CD4-positive, alpha-beta T cell (primary cell): ENCODE results near the gene FILIP1L. TPM values are rescaled to one million over a fixed set of nuclear protein-coding genes. Genes with fewer than 3 reads are reported as not detected.

Experiments used
- ATAC-seq: fragments of 200-7000 bp; cut with Tn5 transposase; one replicate; pipeline ENCODE4 v1.10.0; 2022; ENCODE audit warnings: mild to moderate bottlenecking; ENCODE audit not compliant: poor library complexity
- CTCF ChIA-PET: fragments of 350-600 bp; sonication (Branson Sonifier 250); formaldehyde crosslinking; loops from one replicate; lab custom pipeline; 2021; ENCODE audit warnings: antibody characterized with exemption, inconsistent platforms; lab: Charles Lee
- POLR2A ChIA-PET: fragments of 350-600 bp; sonication (Branson Sonifier 250); formaldehyde crosslinking; loops from one replicate; lab custom pipeline; 2021; ENCODE audit warnings: antibody characterized with exemption, inconsistent platforms; lab: Charles Lee
- DNase-seq, 14 experiments: peaks; one replicate each; pipeline ENCODE4 v3.0.0-alpha.2; 2013 to 2020; ENCODE audit warnings: mixed read lengths in 2 of 14
- H3K27ac ChIP-seq, 2 donors: one replicate each; pipeline versions ENCODE4 v1.5.1 to v1.7.0; 2013; ENCODE audit warnings: low read length in 2 of 2, low read depth in 1 of 2, mild to moderate bottlenecking in 1 of 2
- H3K27me3 ChIP-seq, 2 experiments: 1 replicate in 1 of 2; 2 replicates in 1 of 2; pipeline versions ENCODE4 v1.6.1 to v1.7.0; 2013; ENCODE audit warnings: low read length in 2 of 2, control low read depth in 1 of 2, mild to moderate bottlenecking in 1 of 2, moderate library complexity in 1 of 2; ENCODE audit not compliant: insufficient read depth in 2 of 2, control insufficient read depth in 1 of 2
- H3K36me3 ChIP-seq: one replicate; pipeline ENCODE4 v1.6.1; 2013; ENCODE audit warnings: low read length, control low read depth; ENCODE audit not compliant: insufficient read depth
- H3K4me1 ChIP-seq: one replicate; pipeline ENCODE4 v1.6.1; 2013; ENCODE audit warnings: low read length, control low read depth; ENCODE audit not compliant: insufficient read depth
- H3K4me3 ChIP-seq: one replicate; pipeline ENCODE4 v1.5.1; 2013; ENCODE audit warnings: mild to moderate bottlenecking, low read length, moderate library complexity
- H3K9me3 ChIP-seq, 2 experiments: 1 replicate in 1 of 2; 2 replicates in 1 of 2; pipeline versions ENCODE4 v1.6.1 to v1.7.0; 2013; ENCODE audit warnings: low read length in 2 of 2, mild to moderate bottlenecking in 2 of 2, control low read depth in 1 of 2, moderate library complexity in 1 of 2; ENCODE audit not compliant: control insufficient read depth in 1 of 2, insufficient read depth in 1 of 2
- H3K27ac Mint-ChIP-seq: one replicate; pipeline ENCODE4 v1.8.0; 2020; ENCODE audit warnings: mixed read lengths
- H3K27me3 Mint-ChIP-seq: one replicate; pipeline ENCODE4 v1.8.0; 2021; ENCODE audit warnings: mixed read lengths
- H3K36me3 Mint-ChIP-seq: one replicate; pipeline ENCODE4 v1.8.0; 2021; ENCODE audit warnings: low read depth, mixed read lengths
- H3K4me1 Mint-ChIP-seq: one replicate; pipeline ENCODE4 v1.8.0; 2021; ENCODE audit warnings: low read depth, mixed read lengths
- H3K4me3 Mint-ChIP-seq: one replicate; pipeline ENCODE4 v1.8.0; 2020; ENCODE audit warnings: mild to moderate bottlenecking, mixed read lengths
- H3K9me3 Mint-ChIP-seq: one replicate; pipeline ENCODE4 v1.8.0; 2020; ENCODE audit warnings: mixed read lengths
- CTCF ChIP-seq: fragments of 200-600 bp; IDR thresholded peaks from one replicate; pipeline ENCODE4 v1.8.0; 2022; ENCODE audit warnings: antibody characterized with exemption, mild to moderate bottlenecking
- intact Hi-C, 2 experiments: fragments of 100-400 bp; cut with DNase I in 1 of 2; cut with micrococcal nuclease in 1 of 2; formaldehyde crosslinking; loops; one replicate each; pipeline versions ENCODE4 v1.15.1 to v1.9.0; 2023 to 2025; cut with DNase I, micrococcal nuclease
- total RNA-seq, 174 experiments: library from RNA in 2 of 174; stranded (reverse) in 2 of 174; gene quantifications; one replicate each; pipeline ENCODE4 v1.2.3 and lab custom pipeline; 2021 to 2026

The FILIP1L gene
- total RNA-seq, 2 experiments from 2014 or later, result 0.08 to 0.28 TPM

GRCh38 chr3:99872923-99873254, 241.4 kb downstream of the FILIP1L start:
- intact Hi-C loops, result loop anchor here in 1 of 2 experiments (5.0 kb wide), 1 partner anchor 56 kb away; the partner anchor contains the start of gene CMSS1
- Mint-ChIP-seq H3K9me3 (no peaks in the 10 kb centered on the region), H3K4me1 (peaks cover 30% of the 10 kb centered on the region), H3K36me3 (no peaks in the 10 kb centered on the region), H3K27me3 (no peaks in the 10 kb centered on the region), H3K4me3 (no peak overlapping the region), H3K27ac (no peak overlapping the region)
- ChIA-PET POLR2A (no interaction called here), CTCF (no interaction called here)
- no peak overlapping the region for H3K4me3 ChIP-seq
- H3K27ac ChIP-seq, result no peak overlapping the region
- H3K27me3 ChIP-seq, result no peaks in the 10 kb centered on the region
- H3K4me1 ChIP-seq, result peaks cover 5% of the 10 kb centered on the region
- no peaks in the 10 kb centered on the region for H3K36me3 ChIP-seq
- H3K9me3 ChIP-seq, result no peaks in the 10 kb centered on the region
- no peak for TF ChIP-seq CTCF
- no peak for DNase-seq
- ATAC-seq, result no peak

GRCh38 chr3:99871231-99872045, 242.9 kb downstream of the FILIP1L start:
- intact Hi-C loops, result loop anchor here in 1 of 2 experiments (5.0 kb wide), 1 partner anchor 54 kb away; the partner anchor contains the start of gene CMSS1
- Histone ChIP-seq H3K27me3 (no peaks in the 10 kb centered on the region), H3K9me3 (no peaks in the 10 kb centered on the region), H3K4me1 (peaks cover 7% of the 10 kb centered on the region), H3K4me3 (no peak overlapping the region), H3K36me3 (no peaks in the 10 kb centered on the region), H3K27ac (no peak overlapping the region)
- no peak for TF ChIP-seq CTCF
- Mint-ChIP-seq H3K9me3 (no peaks in the 10 kb centered on the region), H3K4me3 (no peak overlapping the region), H3K36me3 (no peaks in the 10 kb centered on the region), H3K27me3 (no peaks in the 10 kb centered on the region), H3K4me1 (peaks cover 32% of the 10 kb centered on the region), H3K27ac (no peak overlapping the region)
- DNase-seq (no peak), ATAC-seq (no peak)
- CTCF ChIA-PET, result no interaction called here
- POLR2A ChIA-PET, result interaction anchor here (1.4 kb wide), 1 partner anchor 13 kb away, joined by 3 read pairs; no protein-coding TSS in a partner anchor

- H3K27me3 Mint-ChIP-seq, result no peaks in the 10 kb centered on the region
- POLR2A ChIA-PET, result no interaction called here
- ATAC-seq, result no peak
Measured at GRCh38 chr3:99870712-99871111, 243.6 kb downstream of the FILIP1L start.

More at GRCh38 chr3:99870712-99871111, 243.6 kb downstream of the FILIP1L start:
- peaks cover 10% of the 10 kb centered on the region for H3K4me1 ChIP-seq
- no peak for TF ChIP-seq CTCF
- Mint-ChIP-seq H3K9me3 (no peaks in the 10 kb centered on the region), H3K27ac (no peak overlapping the region), H3K36me3 (no peaks in the 10 kb centered on the region), H3K4me3 (no peak overlapping the region), H3K4me1 (peaks cover 37% of the 10 kb centered on the region)
- no peaks in the 10 kb centered on the region for H3K36me3 ChIP-seq
- H3K9me3 ChIP-seq, result no peaks in the 10 kb centered on the region
- H3K27ac ChIP-seq, result no peak overlapping the region
- intact Hi-C loops, result loop anchor here in 1 of 2 experiments (5.0 kb wide), 1 partner anchor 53 kb away; the partner anchor contains the start of gene CMSS1
- CTCF ChIA-PET, result interaction anchor here (1.4 kb wide), 1 partner anchor 11 kb away, joined by 3 read pairs; no protein-coding TSS in a partner anchor
- no peaks in the 10 kb centered on the region for H3K27me3 ChIP-seq
- DNase-seq, result no peak
- H3K4me3 ChIP-seq, result no peak overlapping the region
